GM12878 (cell line): ENCODE results near the gene TMEM45B. TPM values are rescaled to one million over a fixed set of nuclear protein-coding genes. Genes with fewer than 3 reads are reported as not detected.
"Not testable (repeated sequence)": the region's sequence is repeated elsewhere in the genome, so short reads cannot be mapped to it uniquely, and the experiment has no call there.

Experiments
- ATAC-seq: fragments of 200-7000 bp; cut with Tn5 transposase; 3 replicates; pipeline ENCODE4 v1.9.1; 2020; ENCODE audit warnings: mild to moderate bottlenecking, moderate library complexity
- BruUV-seq: library from RNA; stranded (reverse); fragments of 400-500 nt; replicated peaks from 2 replicates; lab custom pipeline; 2021; lab: Mats Ljungman, UMichigan
- CTCF ChIA-PET: fragments of 300-600 bp; sonication (Branson Sonifier 250); formaldehyde crosslinking; extraction: SDS; loops from one replicate; lab custom pipeline; 2021; ENCODE audit warnings: inconsistent platforms; lab: Yijun Ruan, JAX
- POLR2A ChIA-PET: fragments of 350-600 bp; formaldehyde crosslinking; extraction: SDS; loops from one replicate; lab custom pipeline; 2021; ENCODE audit warnings: inconsistent platforms; lab: Charles Lee
- RAD21 ChIA-PET: fragments of 300-600 bp; sonication (Branson Sonifier 250); formaldehyde crosslinking; loops from one replicate; lab custom pipeline; 2023; ENCODE audit warnings: antibody characterized with exemption; ENCODE audit not compliant: unreplicated experiment; lab: Charles Lee
- SMC1A ChIA-PET: fragments of 300-600 bp; sonication (Branson Sonifier 250); formaldehyde crosslinking; loops from one replicate; lab custom pipeline; 2023; ENCODE audit not compliant: unreplicated experiment, uncharacterized antibody; lab: Charles Lee
- DNase-seq: peaks from one replicate; pipeline ENCODE4 v3.0.0-alpha.2; 2011; ENCODE audit warnings: low read depth, low spot score
- FAIRE-seq: peaks from 3 replicates; lab custom pipeline; 2011; peaks lifted over from hg19 to GRCh38; lab: Jason Lieb, UNC
- H2AFZ ChIP-seq: 2 replicates; pipeline ENCODE4 v1.6.0; 2011; ENCODE audit warnings: low read depth, low read length, control low read depth; ENCODE audit not compliant: control insufficient read depth
- H3K27ac ChIP-seq: 2 replicates; pipeline ENCODE4 v1.5.1; 2011; ENCODE audit warnings: control low read depth; ENCODE audit not compliant: control insufficient read depth, insufficient read depth
- H3K27me3 ChIP-seq, 2 experiments: replicated peaks in 1 of 2; 2 replicates each; pipeline versions ENCODE4 v1.6.0 to v1.6.1; 2011; ENCODE audit warnings: low read length in 1 of 2; ENCODE audit not compliant: control insufficient read depth in 2 of 2, insufficient read depth in 2 of 2
- H3K36me3 ChIP-seq, 2 experiments: 2 replicates each; pipeline ENCODE4 v1.5.1; 2011; ENCODE audit warnings: low read length in 1 of 2; ENCODE audit not compliant: control insufficient read depth in 2 of 2, insufficient read depth in 2 of 2
- H3K4me1 ChIP-seq: 2 replicates; pipeline ENCODE4 v1.6.1; 2011; ENCODE audit warnings: mild to moderate bottlenecking, low read length, moderate library complexity, mixed read lengths; ENCODE audit not compliant: control insufficient read depth, insufficient read depth
- H3K4me2 ChIP-seq: 2 replicates; pipeline ENCODE4 v1.6.0; 2011; ENCODE audit warnings: control low read depth; ENCODE audit not compliant: control insufficient read depth, insufficient read depth
- H3K4me3 ChIP-seq: fragments of 200-600 bp; sonication (generic); 2 replicates; pipeline ENCODE4 v1.5.1; 2016
- H3K79me2 ChIP-seq: 2 replicates; pipeline ENCODE4 v1.6.0; 2011; ENCODE audit warnings: low read length; ENCODE audit not compliant: control insufficient read depth, insufficient read depth
- H3K9ac ChIP-seq: 2 replicates; pipeline ENCODE4 v1.8.0; 2011; ENCODE audit warnings: low read length, control low read depth, mixed read lengths; ENCODE audit not compliant: control insufficient read depth, insufficient read depth
- H3K9me3 ChIP-seq: replicated peaks from 3 replicates; pipeline ENCODE4 v1.5.1; 2011; ENCODE audit warnings: mild to moderate bottlenecking, low read length; ENCODE audit not compliant: control insufficient read depth, insufficient read depth
- H4K20me1 ChIP-seq: 2 replicates; pipeline ENCODE4 v1.6.0; 2011; ENCODE audit not compliant: control insufficient read depth, insufficient read depth
- BCLAF1 ChIP-seq: fragments of 450-650 bp; IDR thresholded peaks from 2 replicates; pipeline ENCODE4 v1.6.1; 2017; ENCODE audit warnings: antibody characterized with exemption, mild to moderate bottlenecking, moderate library complexity
- CEBPB ChIP-seq, 2 experiments: fragments of 150-350 bp in 1 of 2; IDR thresholded peaks; 2 replicates each; pipeline ENCODE4 v1.6.1; 2012 to 2014; ENCODE audit warnings: low read depth in 2 of 2, low read length in 2 of 2, borderline replicate concordance in 1 of 2, inconsistent platforms in 1 of 2
- CREM ChIP-seq: IDR thresholded peaks from 2 replicates; pipeline ENCODE4 v1.6.1; 2014; ENCODE audit warnings: antibody characterized with exemption, low read depth
- FOXK2 ChIP-seq: fragments of 450-650 bp; IDR thresholded peaks from 2 replicates; pipeline ENCODE4 v1.6.1; 2017; ENCODE audit warnings: mild to moderate bottlenecking, moderate library complexity
- MEF2B ChIP-seq: fragments of 450-650 bp; IDR thresholded peaks from 2 replicates; pipeline ENCODE4 v1.6.1; 2018; ENCODE audit warnings: mild to moderate bottlenecking, moderate library complexity; ENCODE audit not compliant: partially characterized antibody, poor library complexity, severe bottlenecking
- MTA3 ChIP-seq: IDR thresholded peaks from 2 replicates; pipeline ENCODE4 v1.6.1; 2012; ENCODE audit warnings: low read length, inconsistent platforms, borderline replicate concordance
- TAF1 ChIP-seq: IDR thresholded peaks from 2 replicates; pipeline ENCODE4 v1.6.1; 2011; ENCODE audit warnings: mild to moderate bottlenecking, low read depth, low read length, borderline replicate concordance
- TARDBP ChIP-seq: IDR thresholded peaks from 2 replicates; pipeline ENCODE4 v1.6.1; 2016; ENCODE audit warnings: borderline replicate concordance
- TCF7 ChIP-seq: IDR thresholded peaks from 2 replicates; pipeline ENCODE4 v1.6.1; 2014; ENCODE audit warnings: antibody characterized with exemption, borderline replicate concordance
- YY1 ChIP-seq: IDR thresholded peaks from 2 replicates; pipeline ENCODE4 v1.6.1; 2011; ENCODE audit warnings: low read depth, mild to moderate bottlenecking, low read length
- ZNF217 ChIP-seq: fragments of 450-650 bp; IDR thresholded peaks from 2 replicates; pipeline ENCODE4 v1.6.1; 2017; ENCODE audit warnings: antibody characterized with exemption, mild to moderate bottlenecking
- WGBS: methylation state at CpG from one replicate; pipeline ENCODE4 v1.1.6; 2016; ENCODE audit warnings: low lambda C conversion rate; ENCODE audit not compliant: insufficient replicate concordance, insufficient coverage; ENCODE audit errors: missing lambda C conversion rate; 5-methylcytosine and 5-hydroxymethylcytosine counted together
- in situ Hi-C: fragments of 300-500 bp; cut with MboI; formaldehyde crosslinking; loops from 9 replicates; pipeline ENCODE4 v1.14.3; 2018; ENCODE audit warnings: mixed read lengths
- intact Hi-C: fragments of 100-400 bp; cut with micrococcal nuclease; formaldehyde crosslinking; loops from one replicate; pipeline ENCODE4 v1.14.2; 2022; ENCODE audit not compliant: unreplicated experiment
- polyA plus RNA-seq, 11 experiments: library from polyadenylated mRNA; depleted of rRNA in 4 of 11; unstranded in 6 of 11; stranded (reverse) in 5 of 11; fragments of >200 nt; fragmentation: Nextera tagmentation in 4 of 11; fragmentation: Illumina TruSeq in 1 of 11; extraction: Ambion mirVana in 4 of 11; extraction: Trizol in 1 of 11; gene quantifications; 1 replicate in 1 of 11; 2 replicates in 10 of 11; pipeline versions ENCODE4 v1.2.1 to v1.2.3, GENCODE V29; 2011 to 2016; ENCODE audit warnings: inconsistent platforms in 2 of 11, missing spikeins in 2 of 11, low read depth in 1 of 11
- total RNA-seq, 4 experiments: library from RNA; depleted of rRNA in 3 of 4; stranded (reverse); fragments of >200 nt in 3 of 4; fragmentation: Illumina TruSeq in 1 of 4; extraction: Trizol in 1 of 4; gene quantifications; 2 replicates each; pipeline versions ENCODE4 v1.2.1 to v1.2.3, GENCODE V29; 2013 to 2021
- TF ChIP-seq, protein P1 (sequence below): fragments of 450-650 bp; IDR thresholded peaks from 2 replicates; pipeline ENCODE4 v1.6.1; 2017; ENCODE audit warnings: low read depth, mild to moderate bottlenecking, moderate library complexity

TMEM45B gene
- total and polyA plus RNA-seq, 10 of the 15 experiments (the other 5 are each of a cell fraction or from before 2014, with no cell fraction given): 0.05 to 0.13 TPM; not detected in 8

DNA sequence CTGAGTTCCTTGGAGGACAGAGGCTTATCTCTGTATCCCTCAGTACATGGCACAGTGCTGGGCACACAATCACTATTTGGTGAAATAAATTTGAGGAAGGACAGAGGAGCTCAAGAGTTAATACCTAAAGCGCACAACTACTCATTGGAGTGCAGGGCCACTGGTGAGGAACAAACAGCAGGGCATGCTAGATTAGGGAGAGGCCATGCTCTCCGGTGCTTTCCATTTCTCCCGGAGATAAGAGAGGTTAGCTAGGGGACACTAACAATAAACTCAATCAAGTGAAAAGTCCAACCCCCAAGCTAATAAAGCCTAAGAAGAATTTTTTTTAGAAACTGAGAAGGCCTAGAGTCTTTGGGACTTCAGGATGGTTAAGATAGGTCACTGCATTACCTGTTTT is 50.7 kb downstream of the TMEM45B start:
- Histone ChIP-seq H3K4me1 (no peaks in the 10 kb centered on the region), H3K27me3 (no peaks in the 10 kb centered on the region), H3K4me3 (no peak overlapping the region), H3K36me3 (peaks cover 17 to 25% of the 10 kb centered on the region in 2 experiments), H3K79me2 (no peaks in the 10 kb centered on the region), H3K9me3 (no peaks in the 10 kb centered on the region), H3K4me2 (no peak overlapping the region), H4K20me1 (no peaks in the 10 kb centered on the region), H2AFZ (no peak overlapping the region), H3K9ac (no peak overlapping the region), H3K27ac (no peak overlapping the region)
- DNase-seq (no peak), ATAC-seq (no peak), FAIRE-seq (no peak)
- ChIA-PET POLR2A (no interaction called here), CTCF (interaction anchor here (0.7 kb wide), 1 partner anchor 266 kb away, joined by 3 read pairs; no protein-coding TSS in a partner anchor), SMC1A (no interaction called here), RAD21 (no interaction called here)
- in situ Hi-C loops: no loop called here
- intact Hi-C loops: no loop called here
- 100% methylated on average over 3 of the region's 3 CpGs for WGBS
- BruUV-seq: no TSS peak
- TF ChIP-seq ZNF217: no peak
- TF ChIP-seq TCF7: no peak
- no peak for TF ChIP-seq YY1
- no peak for TF ChIP-seq MTA3
- TF ChIP-seq BCLAF1: no peak
- TF ChIP-seq MEF2B: no peak
- no peak for TF ChIP-seq CREM
- no peak for TF ChIP-seq TARDBP
- TF ChIP-seq, protein P1, sequence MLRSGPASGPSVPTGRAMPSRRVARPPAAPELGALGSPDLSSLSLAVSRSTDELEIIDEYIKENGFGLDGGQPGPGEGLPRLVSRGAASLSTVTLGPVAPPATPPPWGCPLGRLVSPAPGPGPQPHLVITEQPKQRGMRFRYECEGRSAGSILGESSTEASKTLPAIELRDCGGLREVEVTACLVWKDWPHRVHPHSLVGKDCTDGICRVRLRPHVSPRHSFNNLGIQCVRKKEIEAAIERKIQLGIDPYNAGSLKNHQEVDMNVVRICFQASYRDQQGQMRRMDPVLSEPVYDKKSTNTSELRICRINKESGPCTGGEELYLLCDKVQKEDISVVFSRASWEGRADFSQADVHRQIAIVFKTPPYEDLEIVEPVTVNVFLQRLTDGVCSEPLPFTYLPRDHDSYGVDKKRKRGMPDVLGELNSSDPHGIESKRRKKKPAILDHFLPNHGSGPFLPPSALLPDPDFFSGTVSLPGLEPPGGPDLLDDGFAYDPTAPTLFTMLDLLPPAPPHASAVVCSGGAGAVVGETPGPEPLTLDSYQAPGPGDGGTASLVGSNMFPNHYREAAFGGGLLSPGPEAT: no peak
- no peak for TF ChIP-seq TAF1
- TF ChIP-seq FOXK2: no peak
- no peak for TF ChIP-seq CEBPB (IDR thresholded peaks at IDR 0.05; ENCODE audit: borderline replicate concordance in 1 of 2, low read depth in 2 of 2, low read length in 2 of 2)

DNA sequence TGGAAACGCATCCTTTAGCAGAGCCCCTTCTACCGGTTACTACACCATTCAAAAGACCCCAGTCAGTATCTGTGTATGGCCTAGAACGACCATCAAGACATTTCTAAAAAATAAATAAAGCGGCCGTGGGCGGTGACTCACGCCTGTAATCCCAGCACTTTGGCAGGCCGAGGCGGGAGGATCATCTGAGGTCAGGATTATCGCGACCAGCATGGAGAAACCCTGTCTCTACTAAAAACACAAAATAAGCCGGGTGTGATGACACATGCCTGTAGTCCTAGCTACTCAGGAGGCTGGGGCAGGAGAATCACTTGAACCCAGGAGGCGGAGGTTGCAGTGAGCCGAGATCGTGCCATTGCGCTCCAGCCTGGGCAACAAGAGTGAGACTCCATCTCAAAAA is 53.0 kb downstream of the TMEM45B start:
- RAD21 ChIA-PET, H3K9me3 ChIP-seq, DNase-seq, H3K4me1 ChIP-seq, BruUV-seq, in situ Hi-C loops, ATAC-seq, H3K79me2 ChIP-seq, H4K20me1 ChIP-seq, H2AFZ ChIP-seq, POLR2A ChIA-PET, SMC1A ChIA-PET, H3K4me2 ChIP-seq, CTCF ChIA-PET, intact Hi-C loops, H3K27me3 ChIP-seq, H3K27ac ChIP-seq, H3K9ac ChIP-seq, FAIRE-seq, H3K4me3 ChIP-seq: not testable (repeated sequence)
- peaks cover 28 to 37% of the 10 kb centered on the region in 2 experiments for H3K36me3 ChIP-seq
- WGBS: 96% methylated on average over 16 of the region's 16 CpGs
